GM12878 (cell line): ENCODE results near the gene SNN. TPM values are rescaled to one million over a fixed set of nuclear protein-coding genes. Genes with fewer than 3 reads are reported as not detected.

ENCODE experiments used
- CEBPZ ChIP-seq: fragments of 150-350 bp; IDR thresholded peaks from 2 replicates; pipeline ENCODE4 v1.6.1; 2016; ENCODE audit warnings: low read depth, low read length
- ZBTB40 ChIP-seq: fragments of 450-650 bp; IDR thresholded peaks from 2 replicates; pipeline ENCODE4 v1.6.1; 2016; ENCODE audit warnings: mild to moderate bottlenecking, moderate library complexity, borderline replicate concordance
- polyA plus RNA-seq, 11 experiments: library from polyadenylated mRNA; depleted of rRNA in 4 of 11; unstranded in 6 of 11; stranded (reverse) in 5 of 11; fragments of >200 nt; fragmentation: Nextera tagmentation in 4 of 11; fragmentation: Illumina TruSeq in 1 of 11; extraction: Ambion mirVana in 4 of 11; extraction: Trizol in 1 of 11; gene quantifications; 1 replicate in 1 of 11; 2 replicates in 10 of 11; pipeline versions ENCODE4 v1.2.1 to v1.2.3, GENCODE V29; 2011 to 2016; ENCODE audit warnings: inconsistent platforms in 2 of 11, missing spikeins in 2 of 11, low read depth in 1 of 11
- total RNA-seq, 4 experiments: library from RNA; depleted of rRNA in 3 of 4; stranded (reverse); fragments of >200 nt in 3 of 4; fragmentation: Illumina TruSeq in 1 of 4; extraction: Trizol in 1 of 4; gene quantifications; 2 replicates each; pipeline versions ENCODE4 v1.2.1 to v1.2.3, GENCODE V29; 2013 to 2021
- TF ChIP-seq, protein P1 (sequence below): IDR thresholded peaks from 2 replicates; pipeline ENCODE4 v1.6.1; 2011; ENCODE audit warnings: borderline replicate concordance, low read depth, mild to moderate bottlenecking, moderate library complexity, mixed read lengths, low read length; ENCODE audit not compliant: insufficient read depth; ENCODE audit errors: extremely low read length

The SNN gene
- total and polyA plus RNA-seq, 10 of the 15 experiments (the other 5 are each of a cell fraction or from before 2014, with no cell fraction given), result 2.2 to 43.4 (median 27.8) TPM

GRCh38 chr16:11630046-11630767 is 38.0 kb upstream of the SNN start (continued):
- TF ChIP-seq ZBTB40 (no peak), CEBPZ (no peak)
- TF ChIP-seq, protein P1, sequence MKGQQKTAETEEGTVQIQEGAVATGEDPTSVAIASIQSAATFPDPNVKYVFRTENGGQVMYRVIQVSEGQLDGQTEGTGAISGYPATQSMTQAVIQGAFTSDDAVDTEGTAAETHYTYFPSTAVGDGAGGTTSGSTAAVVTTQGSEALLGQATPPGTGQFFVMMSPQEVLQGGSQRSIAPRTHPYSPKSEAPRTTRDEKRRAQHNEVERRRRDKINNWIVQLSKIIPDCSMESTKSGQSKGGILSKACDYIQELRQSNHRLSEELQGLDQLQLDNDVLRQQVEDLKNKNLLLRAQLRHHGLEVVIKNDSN, result no peak
